WERI-Rb-1 (cell line): ENCODE measurements around the gene PHF12.

Source experiments
- DNase-seq: peaks from one replicate; pipeline ENCODE4 v3.0.0-alpha.2; 2020
- H3K27ac ChIP-seq: fragments of 250-450 bp; sonication (Bioruptor Pico); 2 replicates; pipeline ENCODE4 v1.5.1; 2020; ENCODE audit warnings: mild to moderate bottlenecking, moderate library complexity
- H3K27me3 ChIP-seq: fragments of 250-450 bp; sonication (Bioruptor Pico); 2 replicates; pipeline ENCODE4 v1.5.1; 2021; ENCODE audit warnings: mild to moderate bottlenecking, low read depth, moderate library complexity; ENCODE audit not compliant: insufficient read depth, severe bottlenecking
- H3K36me3 ChIP-seq: fragments of 250-450 bp; sonication (Bioruptor Pico); 2 replicates; pipeline ENCODE4 v1.5.1; 2020; ENCODE audit warnings: mild to moderate bottlenecking, moderate library complexity
- H3K4me3 ChIP-seq: 2 replicates; pipeline ENCODE4 v1.5.1; 2011; ENCODE audit warnings: low read depth, mild to moderate bottlenecking, control low read depth, low read length
- H3K9me3 ChIP-seq: fragments of 250-450 bp; sonication (Bioruptor Pico); 2 replicates; pipeline ENCODE4 v1.5.1; 2021; ENCODE audit warnings: mild to moderate bottlenecking, moderate library complexity; ENCODE audit not compliant: severe bottlenecking
- CTCF ChIP-seq: IDR thresholded peaks from 2 replicates; pipeline ENCODE4 v1.5.1; 2011; ENCODE audit warnings: low read depth, mild to moderate bottlenecking, control low read depth, inconsistent platforms, low read length

PHF12 gene

DNA sequence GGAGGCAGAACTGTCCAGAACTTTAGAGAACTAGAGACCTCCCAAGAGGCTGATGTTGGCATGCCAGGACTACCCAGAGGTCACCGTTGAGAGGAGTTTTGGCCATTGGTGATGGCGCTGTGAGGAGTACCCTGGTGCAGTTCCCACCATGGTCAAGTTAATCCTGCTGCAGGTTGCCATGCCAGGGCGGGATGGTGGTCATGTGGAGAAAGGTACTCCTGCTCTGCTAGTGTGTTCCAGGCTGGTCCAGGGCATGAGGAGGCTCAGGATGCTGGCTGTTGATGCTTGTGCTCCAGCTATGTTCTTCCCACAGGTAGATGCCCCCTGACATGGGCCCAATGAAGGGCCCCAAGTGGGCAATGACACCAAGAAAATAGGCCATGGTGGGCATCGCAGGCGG is 4.1 kb upstream of the PHF12 start:
- DNase-seq = no peak
- Histone ChIP-seq H3K36me3 (peaks cover 51% of the 10 kb centered on the region), H3K27me3 (no peaks in the 10 kb centered on the region), H3K4me3 (no peak overlapping the region), H3K9me3 (no peaks in the 10 kb centered on the region), H3K27ac (no peak overlapping the region)
- no peak for TF ChIP-seq CTCF

DNA sequence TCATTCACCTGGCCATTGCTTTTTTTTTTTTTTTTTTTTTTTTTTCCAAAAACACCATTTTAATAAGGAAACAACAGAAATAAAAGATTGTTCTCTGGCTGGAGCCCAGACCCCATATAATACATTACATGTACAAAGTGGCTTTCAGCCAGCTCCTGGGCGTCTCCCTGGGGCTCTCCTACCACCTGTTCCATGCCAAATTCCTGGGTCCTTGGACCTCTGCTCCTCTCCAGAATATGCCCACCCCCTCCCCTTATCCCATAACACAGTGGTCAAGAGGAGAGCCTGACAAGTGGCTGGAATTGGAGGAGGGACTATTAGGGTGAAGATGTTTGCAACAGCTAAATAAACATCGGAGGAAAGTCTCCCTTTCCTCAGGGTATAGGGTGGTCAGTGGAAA is 3.6 kb upstream of the PHF12 start:
- DNase-seq = no peak
- H3K4me3 ChIP-seq = no peak overlapping the region
- no peak overlapping the region for H3K27ac ChIP-seq
- no peaks in the 10 kb centered on the region for H3K9me3 ChIP-seq
- H3K27me3 ChIP-seq = no peaks in the 10 kb centered on the region
- TF ChIP-seq CTCF = no peak
- H3K36me3 ChIP-seq = peaks cover 46% of the 10 kb centered on the region

GRCh38 chr17:28953444-28954118 is 2.3 kb upstream of the PHF12 start:
- H3K27ac ChIP-seq = no peak overlapping the region
- no peaks in the 10 kb centered on the region for H3K27me3 ChIP-seq
- H3K36me3 ChIP-seq = peaks cover 38% of the 10 kb centered on the region
- H3K4me3 ChIP-seq = no peak overlapping the region
- peak; percentile 93 for TF ChIP-seq CTCF
- no peaks in the 10 kb centered on the region for H3K9me3 ChIP-seq
- peak; percentile 72 for DNase-seq

DNA sequence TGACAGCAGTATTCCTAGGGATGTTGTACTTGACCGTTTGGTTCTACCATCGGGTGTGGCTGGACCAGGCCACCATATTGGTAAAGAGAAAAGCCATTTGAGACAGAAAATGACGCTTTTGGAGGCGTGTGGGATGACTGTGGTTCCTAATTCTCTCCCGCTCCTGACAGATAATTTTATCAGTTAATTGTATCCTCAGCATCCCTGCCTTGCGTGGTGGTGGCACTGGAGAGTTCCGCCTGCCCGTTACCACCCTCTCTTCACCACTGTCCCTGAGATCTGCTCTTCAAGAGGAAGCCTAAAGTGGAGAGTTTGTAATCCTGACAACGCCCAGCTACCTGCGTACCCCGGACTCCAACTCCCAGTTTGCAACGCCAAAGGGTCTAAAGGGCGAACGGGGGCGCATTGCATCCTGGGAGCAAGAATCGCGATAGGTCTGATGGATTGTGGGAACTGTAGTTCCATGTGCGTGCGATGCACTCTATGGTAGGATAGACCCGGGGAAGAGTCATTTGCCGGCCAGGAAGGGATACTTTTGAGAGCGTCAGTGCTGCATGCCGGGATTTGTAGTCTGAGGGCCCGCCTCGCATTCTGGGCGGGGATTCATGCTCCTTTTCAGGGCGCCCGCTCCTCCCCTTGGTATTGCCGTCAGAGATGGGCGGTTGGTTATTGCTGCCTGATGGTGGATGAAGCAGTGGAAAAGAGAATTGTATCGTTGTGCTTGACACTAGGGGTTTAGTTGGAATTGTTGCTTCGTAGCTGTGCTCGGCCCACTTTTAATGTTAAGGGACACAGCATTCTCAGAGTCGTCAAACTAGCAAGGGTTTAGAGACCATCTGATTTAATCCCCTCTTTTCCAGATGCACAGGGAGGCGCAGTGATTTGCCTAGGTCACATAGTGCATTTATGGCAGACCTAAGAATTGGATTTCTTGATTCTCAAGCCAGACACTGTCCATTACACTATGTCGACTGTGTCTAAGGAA is 965 bp upstream of the PHF12 start:
- Histone ChIP-seq H3K27ac (peak overlapping the region; percentile 95), H3K27me3 (no peaks in the 10 kb centered on the region), H3K4me3 (peak overlapping the region; percentile 95), H3K9me3 (no peaks in the 10 kb centered on the region), H3K36me3 (peaks cover 40% of the 10 kb centered on the region)
- TF ChIP-seq CTCF = no peak
- peak; percentile 97 for DNase-seq

DNA sequence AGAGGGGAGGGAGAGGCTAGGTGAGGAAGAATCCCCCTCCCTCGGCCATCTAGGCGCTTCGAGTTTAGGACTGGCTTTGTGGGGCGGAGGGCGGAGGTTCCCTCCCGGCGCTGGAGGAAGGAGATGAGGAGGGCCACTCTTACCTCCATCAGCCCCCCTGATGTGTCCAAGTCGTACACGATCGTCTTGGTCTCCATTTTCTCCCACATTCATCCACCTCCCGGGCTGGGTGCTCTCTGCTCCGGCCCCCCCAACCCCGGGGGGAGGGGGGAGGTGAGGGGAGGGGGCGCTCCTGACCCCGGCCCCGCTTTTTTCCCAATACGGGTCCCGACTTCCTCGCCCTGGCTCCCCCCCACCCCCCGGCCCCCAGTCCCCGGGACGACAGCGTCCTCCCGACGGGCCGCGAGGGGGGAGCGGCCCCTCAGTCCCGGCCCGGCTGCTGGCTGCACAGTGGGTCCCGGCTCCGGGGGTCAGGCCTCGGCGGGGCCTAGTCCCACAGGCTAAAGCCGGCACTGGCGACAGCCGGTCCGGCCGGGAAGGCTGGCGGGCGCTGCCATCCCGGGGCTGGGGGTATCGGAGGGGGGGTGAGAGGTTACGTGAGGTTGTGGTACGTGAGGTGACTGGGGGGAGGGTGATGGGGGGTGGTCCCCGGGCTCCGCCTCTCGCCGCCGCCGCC is 428 bp downstream of the PHF12 start:
- peak overlapping the region; percentile 77 for H3K27ac ChIP-seq
- peak overlapping the region; percentile 91 for H3K4me3 ChIP-seq
- peaks cover 41% of the 10 kb centered on the region for H3K36me3 ChIP-seq
- TF ChIP-seq CTCF = no peak
- no peak for DNase-seq
- H3K27me3 ChIP-seq = no peaks in the 10 kb centered on the region
- no peaks in the 10 kb centered on the region for H3K9me3 ChIP-seq
